T-helper 2 cell (primary cell): ENCODE data around the gene PGRMC2.

Experiments used
- DNase-seq, 5 experiments: peaks; one replicate each; pipeline versions ENCODE4 v3.0.0 to v3.0.0-alpha.2; 2012 to 2022
- total RNA-seq, 2 donors: gene quantifications; one replicate each; lab custom pipeline; 2026; lab: John Stamatoyannopoulos, UW

The PGRMC2 gene, protein sequence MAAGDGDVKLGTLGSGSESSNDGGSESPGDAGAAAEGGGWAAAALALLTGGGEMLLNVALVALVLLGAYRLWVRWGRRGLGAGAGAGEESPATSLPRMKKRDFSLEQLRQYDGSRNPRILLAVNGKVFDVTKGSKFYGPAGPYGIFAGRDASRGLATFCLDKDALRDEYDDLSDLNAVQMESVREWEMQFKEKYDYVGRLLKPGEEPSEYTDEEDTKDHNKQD
- total RNA-seq: 36.2 to 43.0 reads per million in 2 donors

DNA sequence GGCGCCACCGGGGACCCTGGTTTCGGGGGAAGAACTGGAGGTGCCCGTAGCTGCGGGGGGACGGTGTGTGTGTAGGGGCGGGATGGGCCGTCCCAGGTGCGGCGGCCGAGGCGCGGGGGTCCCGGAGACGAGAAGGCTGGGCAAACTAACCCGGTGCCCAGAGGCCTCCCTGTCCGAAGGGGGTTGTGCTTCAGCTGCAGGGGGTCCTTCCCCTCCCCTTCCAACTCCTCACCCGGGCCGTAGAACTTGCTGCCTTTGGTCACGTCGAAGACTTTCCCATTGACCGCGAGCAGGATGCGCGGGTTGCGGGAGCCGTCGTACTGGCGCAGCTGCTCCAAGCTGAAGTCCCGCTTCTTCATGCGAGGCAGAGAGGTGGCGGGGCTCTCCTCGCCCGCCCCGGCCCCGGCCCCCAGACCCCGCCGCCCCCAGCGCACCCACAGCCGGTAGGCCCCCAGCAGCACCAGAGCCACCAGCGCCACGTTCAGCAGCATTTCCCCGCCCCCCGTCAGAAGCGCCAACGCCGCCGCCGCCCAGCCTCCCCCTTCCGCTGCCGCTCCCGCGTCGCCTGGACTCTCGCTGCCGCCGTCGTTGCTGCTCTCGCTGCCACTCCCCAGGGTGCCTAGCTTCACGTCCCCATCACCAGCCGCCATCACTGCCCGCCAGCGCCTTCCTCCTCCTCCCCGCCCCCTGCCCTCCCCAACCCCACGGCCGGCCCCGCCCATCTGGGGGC lies at the start of gene PGRMC2:
Gene PGRMC2, minus strand, starts transcription at position 673 of the 730 bp plus-strand sequence. Its CDS starts 23 bp downstream, at position 650.
- DNase-seq: no peak

DNA sequence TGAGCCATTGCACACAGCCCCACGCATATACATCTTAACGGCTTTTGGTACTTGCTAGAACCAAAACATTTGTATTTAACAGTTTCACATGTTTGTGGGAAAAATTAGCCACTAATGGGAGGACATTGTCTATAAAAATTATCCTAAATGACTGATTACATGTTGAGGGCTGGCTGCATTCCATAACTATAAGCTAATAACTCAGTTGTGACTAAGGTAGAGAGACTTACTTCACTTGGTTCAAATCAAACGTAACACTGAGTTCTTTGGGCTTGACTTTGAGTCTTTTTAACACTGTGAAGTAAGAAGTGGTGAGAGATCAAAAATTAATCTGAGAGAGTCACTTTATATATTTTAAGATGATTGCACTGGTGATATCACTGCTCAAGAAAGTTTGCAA lies 47.9 kb upstream of the PGRMC2 start:
- no peak for DNase-seq

DNA sequence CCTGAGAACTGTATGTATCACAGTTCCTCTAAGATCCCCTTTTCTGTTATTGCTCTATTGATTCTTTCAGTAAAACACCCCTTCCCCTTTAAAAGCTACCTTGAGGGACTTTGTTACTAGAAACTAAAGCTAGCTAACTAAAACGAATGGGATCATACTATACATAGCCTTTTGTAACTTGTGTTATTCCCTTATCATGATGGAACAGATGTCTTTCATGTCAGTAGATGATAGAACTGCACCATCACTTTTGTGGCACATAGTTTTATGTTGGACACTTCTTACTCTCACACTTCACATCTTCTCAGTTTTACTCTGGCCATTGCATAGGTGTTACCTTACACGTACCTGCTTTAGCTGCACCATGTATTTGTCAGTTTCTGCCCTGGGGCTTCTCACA lies 46.6 kb upstream of the PGRMC2 start:
- DNase-seq: no peak

DNA sequence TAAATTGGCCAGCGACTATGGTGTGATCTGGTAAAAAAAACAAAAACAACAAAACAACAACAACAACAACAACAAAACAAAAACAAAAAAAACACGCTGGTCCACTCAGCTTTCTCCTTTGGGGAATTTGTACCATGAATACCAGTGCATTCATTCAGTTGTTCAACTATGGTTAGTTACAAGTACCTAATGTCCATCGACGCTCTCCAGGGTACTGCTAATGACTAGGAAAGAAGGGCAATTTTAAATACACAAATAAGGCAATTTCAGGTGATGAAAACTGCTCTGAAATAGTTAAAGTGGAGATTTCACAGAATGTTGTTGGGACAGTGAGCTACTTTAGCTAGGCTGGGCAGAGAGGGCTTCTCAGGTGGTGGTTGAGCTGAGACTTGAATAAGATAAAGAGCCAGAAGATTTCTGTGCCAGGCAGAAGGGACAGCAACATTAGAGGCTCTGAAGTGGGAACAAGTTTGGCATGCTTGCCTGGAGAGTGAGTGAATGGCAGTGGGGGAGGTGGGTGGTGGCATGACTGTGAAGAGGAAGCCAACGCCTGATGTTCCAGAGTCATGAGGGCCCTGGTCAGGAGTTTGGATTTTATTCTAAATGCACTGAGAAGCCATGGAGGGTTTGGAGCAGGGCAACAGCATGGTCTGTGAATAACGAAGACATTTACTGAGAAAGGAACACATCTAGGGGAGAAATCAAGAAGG lies 45.9 kb upstream of the PGRMC2 start:
- DNase-seq: no peak

DNA sequence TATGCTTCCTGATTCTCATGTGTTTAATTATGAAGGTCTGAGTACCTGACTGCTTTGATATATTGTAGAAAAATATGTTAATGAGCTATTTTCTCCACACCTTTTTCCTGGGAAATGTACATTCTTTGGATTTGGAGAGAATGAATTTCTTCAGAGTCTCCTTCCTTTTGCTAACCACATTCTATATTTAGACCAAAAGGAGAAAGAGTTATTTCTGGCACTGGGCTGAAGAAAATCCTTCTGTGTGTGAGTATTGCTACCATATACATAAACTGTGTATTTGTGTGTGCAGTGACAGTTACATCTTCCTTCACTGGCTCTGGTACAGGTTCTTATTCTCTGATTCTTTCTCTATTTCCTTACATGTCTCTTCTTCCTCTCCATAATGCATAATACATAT lies 44.5 kb upstream of the PGRMC2 start:
- no peak for DNase-seq

DNA sequence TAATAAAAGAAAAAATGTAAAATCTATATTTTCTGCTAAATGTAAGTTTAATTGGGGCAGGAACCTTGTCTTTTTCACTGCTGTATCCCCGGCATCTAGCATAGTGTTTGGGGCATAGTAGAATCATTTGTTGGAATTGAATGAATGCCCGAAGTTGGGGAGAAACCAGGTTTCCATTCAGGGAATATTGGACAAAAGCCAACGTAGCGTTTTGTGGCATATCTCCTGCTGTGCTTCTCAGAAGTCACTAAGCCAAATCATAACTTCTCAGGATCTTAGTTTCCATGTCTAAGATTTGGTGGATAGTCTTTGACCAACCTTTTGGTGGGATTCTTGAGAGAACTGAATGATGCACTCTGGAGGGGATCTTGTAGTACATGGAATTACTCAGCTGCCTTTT lies 42.0 kb upstream of the PGRMC2 start:
- DNase-seq: no peak

DNA sequence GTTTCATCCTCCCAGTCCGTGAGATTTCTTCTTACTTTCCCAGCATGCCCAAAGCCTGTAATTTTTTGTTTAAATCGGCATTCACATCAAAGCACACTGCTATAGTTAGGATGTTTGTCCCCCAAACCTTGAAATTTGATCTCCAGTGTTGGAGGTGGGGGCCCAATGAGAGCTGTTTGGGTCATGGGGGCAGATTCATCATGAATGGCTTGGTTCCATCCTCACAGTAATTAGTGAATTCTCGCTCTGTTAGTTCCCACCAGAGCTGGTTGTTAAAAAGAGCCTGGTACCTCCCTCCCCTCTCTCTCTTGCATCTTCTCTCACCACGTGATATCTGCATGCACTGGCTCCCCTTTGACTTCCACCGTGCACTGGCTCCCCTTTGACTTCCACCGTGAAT lies 40.5 kb upstream of the PGRMC2 start:
- DNase-seq: no peak

DNA sequence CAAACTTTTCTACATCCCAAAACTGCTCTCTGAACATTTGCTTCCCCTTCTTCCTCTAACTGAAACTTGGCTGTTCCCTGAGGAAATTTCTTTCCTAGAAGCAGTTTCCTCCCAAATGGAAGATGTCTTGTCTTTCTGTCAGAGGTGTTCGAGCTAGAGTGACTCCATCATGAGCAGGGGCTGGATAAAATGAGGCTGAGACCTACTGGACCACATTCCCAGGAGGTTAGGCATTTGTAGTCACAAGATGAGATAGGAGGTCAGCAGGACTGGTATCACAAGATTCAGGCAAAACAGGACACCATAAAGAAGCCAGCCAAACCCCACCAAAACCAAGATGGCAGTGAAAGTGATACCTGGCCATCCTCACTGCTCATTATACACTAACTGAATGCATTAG lies 35.8 kb upstream of the PGRMC2 start:
- no peak for DNase-seq

DNA sequence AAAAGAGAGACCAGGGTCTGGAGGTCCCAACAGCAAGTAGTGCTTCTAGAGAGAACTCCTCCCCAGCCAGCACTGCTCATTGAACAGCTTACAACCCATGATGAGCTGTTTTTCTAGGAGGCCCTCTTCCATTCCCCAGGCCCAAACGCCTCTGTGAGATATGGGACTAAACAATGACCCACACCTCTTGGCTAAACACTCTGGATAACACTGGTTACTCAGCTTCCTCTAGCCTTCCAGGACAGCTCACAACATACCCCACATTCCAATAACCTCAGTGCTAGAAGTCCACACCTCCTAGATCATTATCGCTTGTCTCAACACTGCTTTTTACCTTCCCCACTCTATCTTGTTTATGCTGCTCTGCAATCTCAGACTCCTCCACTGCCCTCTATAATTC lies 35.4 kb upstream of the PGRMC2 start:
- DNase-seq: no peak

DNA sequence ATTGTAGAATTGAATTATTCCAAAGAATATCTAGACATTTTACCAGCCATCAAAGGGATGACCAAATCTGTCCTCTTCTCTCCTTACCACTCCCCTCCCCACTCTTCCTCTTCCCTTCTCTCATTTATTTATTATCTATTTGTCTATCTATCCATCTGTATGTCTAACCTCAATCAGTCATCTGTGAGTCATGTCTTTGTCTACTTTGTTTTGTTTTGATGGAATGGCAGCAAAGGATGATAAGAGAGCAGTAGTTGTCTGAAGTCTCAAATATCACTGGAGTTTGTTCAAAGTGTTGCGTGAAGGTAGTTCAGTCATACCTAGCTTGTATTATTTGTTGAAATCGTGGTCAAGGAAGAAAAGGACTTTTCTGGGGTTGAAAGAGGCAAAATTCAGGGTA lies 34.7 kb upstream of the PGRMC2 start:
- no peak for DNase-seq

DNA sequence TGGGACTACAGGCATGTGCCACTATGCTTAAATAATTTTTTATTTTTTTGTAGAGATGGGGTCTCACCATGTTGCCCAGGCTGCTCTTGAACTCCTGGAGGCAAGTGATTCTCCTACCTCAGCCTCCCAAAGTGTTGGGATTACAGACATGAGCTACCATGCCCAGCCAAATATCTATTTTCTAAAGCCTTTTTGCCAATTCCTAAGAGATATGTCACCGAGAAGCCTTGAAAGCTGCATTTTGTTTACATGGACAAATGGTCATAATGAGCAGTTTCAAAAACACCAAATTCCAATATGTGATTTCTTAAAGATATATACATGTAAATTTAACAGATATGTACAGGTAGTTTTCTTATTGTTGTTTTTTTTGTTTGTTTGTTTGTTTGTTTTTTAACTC lies 33.0 kb upstream of the PGRMC2 start:
- DNase-seq: no peak

DNA sequence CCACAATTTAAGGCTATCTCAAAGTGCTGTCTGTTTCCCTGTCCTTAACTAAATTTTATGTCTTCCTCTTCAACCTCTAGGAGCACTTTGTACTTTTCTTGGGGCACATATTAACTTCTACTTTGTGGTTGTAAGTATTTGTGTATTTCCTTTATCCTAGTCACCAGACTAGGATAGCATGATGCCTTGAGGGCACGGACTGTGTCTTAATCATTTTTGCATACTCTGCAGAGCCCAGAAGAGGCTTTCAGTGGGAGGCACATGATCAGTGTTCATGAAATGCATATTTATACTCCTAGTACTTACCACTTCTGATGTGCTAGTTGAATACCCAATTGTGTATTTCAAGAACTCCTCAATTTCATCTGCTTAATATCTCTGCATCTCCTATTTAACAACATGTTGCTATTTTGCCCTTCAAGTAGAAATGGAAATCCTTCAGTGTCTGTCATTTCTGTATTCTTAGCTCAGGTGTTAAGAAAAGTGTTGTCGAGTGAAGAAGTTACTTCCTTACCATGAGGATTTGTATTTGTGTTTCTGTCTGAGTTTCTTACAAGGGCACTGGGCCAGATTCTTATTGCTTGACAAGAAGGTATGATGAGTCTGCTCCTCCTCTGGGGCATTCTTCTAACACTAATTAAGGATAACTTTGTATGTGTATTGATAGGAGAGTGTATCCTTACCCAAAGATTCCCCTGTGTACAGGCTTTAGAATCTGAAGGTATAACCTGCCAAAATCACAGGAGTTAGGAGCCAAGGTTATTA lies 28.3 kb upstream of the PGRMC2 start:
- DNase-seq: no peak

DNA sequence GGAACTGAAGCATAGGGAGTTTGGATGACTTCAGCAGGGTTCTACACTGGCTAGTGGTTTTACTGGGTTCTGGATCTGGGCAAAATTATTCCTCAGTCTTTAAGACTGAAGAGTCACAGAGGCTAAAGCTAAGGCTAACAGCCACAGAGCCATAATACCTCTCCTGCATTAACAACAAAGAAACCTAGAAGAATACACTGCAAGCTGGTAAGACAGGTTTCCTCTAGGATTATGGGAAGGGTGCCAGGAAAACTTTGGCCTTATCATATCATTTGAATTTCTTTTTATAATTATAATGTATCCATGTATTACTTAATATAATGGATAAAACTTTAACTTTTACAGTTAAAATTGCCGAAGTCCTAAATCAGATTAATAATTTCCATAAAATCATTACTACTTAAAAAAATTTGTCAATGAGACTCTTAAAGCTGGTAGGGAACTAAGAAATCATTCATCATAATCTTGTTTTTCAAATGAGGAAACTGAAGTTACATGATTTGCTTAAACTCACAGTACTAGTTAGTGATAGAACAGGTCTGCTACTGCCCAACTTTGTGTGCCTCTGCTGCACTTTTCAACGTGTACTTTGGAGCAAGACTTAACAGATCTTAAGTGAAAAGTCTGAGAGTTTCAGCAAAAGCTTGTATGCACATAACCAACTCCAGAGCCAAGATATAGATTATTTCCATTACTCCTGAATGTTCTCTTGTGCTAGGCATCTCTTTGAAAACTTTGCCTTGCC lies 24.2 kb upstream of the PGRMC2 start:
- no peak for DNase-seq

DNA sequence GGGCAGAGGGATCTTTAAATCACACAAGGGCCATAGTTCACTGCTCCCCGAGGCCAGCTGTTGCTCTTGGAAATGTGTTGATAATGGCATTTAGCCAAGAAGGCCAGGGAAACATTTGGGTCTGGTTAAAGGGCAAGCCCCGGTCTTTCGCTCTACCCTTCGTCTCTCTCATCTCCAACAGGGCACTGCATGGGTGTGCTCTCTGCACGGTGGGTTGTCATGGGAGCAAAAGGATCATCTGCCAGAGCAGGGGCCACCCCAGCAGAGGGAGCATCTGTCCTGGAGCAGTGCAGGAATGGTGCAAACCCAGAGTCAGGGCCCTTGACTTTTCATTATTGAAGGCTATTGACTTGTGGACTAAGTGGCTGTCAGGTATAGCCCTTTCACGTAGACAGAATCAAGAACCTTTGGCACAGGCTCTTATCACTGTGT lies 22.7 kb upstream of the PGRMC2 start:
- no peak for DNase-seq

DNA sequence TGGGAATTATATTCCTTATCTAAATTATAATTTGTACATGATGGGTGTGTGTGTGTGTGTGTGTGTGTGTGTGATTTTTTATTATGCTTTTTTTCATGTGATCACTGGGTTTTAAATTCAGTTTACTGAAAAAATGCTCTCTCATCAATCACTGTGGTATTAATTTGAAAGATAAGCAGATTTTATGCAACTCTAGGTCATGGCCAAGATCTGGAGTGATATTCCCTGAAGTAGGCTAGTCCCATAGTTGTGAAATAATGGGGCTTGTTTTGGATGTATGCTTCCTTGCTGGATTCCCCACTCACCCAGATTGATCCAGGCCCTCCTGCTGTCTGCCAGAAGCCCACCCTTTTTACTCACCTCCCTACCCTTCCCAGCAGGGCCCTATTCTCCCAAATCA lies 22.0 kb upstream of the PGRMC2 start:
- no peak for DNase-seq

DNA sequence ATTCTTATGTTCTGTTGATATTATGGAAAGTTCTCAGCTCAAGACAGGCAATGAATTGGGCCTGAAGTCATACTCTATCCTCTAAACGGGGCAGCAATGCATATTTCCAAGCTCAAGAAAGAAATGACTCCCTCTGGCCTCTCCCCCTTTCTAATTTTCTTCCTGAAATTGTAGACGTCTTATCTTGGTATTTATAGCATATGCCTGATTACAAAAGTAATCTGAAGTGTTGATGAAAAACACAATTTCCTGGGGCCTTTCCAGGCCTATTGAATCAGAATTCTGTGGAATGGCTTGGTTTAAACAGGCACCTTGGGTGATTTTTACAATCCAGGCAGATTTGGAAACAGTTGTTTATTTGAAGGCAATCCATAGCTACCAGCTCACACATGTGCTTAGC lies 21.4 kb upstream of the PGRMC2 start:
- DNase-seq: no peak

DNA sequence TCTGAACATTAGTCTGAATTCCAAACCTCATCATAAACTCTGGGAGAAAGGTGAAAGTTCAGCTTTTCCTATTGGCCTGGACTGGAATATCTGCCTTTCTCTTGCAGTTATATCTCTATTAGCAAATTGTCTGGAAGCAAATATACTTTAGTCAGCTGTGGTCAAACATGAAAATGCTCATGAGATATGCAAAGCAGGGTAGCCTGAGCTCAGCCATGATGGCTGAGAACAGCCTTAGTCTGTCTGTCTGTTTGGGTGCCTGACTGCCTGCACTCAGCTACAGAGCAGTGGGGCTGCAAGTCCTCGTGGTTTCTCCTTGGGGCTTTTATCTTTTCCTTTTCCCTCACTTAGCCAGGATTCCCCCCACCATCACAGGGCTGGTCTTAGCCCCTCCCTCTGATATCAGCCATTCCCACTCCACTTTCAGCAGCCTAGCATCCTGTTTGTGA lies 19.5 kb upstream of the PGRMC2 start:
- DNase-seq: no peak

DNA sequence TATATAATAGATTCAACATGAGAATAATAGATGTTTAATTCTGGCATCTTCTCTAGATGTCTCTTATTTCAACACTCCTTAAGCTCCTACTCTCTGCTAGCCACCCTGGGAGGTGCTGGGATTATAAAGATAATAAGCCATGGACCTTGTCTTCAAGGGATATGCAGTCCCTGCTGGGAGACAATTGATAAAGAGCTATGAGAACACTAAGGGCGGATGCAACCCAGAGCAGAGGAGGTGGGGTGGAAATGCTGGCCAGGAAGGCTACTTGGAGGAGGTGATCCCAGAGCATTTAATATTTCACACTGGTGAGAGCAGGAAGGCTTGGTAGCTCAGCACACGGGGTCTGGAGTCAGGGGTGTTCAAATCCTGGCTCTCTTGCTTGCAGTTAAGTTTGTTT lies 18.3 kb upstream of the PGRMC2 start:
- DNase-seq: no peak

DNA sequence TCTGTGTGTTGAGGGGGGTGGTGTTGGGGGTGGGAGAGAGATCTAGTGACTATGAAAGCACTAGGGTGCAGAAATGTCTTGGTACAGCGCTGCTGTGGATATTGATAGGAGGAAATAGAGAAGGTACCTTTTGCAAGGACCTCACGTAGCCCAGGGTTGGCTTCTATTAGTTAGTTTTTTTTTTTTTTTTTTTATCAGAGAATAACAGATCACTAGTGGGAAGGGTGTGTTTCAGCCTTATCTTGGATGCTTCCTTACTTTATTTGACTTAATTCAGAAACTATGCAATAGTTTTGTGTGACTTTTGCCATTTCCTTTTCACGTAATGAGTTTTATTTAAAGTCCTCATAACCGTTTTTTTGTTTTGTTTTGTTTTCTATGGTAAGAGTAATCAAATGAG lies 16.4 kb upstream of the PGRMC2 start:
- no peak for DNase-seq

DNA sequence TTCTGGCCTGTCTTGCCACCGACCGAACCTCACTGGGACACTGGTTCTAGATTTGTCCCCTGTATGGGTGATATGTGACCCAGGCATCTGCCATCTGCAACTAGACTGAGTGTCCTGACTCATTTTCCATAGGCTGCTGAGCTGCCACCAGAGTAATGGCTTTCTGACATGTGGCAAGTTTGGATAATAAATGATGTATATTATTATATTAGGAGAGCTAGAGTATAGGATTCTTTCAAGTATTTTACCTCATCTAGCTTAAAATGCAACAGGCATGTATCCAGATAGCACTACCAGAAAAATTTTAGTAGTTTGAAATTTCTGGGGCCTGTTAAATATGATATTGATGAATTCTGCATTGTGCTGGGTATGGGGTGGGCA lies 15.8 kb upstream of the PGRMC2 start:
- DNase-seq: no peak

DNA sequence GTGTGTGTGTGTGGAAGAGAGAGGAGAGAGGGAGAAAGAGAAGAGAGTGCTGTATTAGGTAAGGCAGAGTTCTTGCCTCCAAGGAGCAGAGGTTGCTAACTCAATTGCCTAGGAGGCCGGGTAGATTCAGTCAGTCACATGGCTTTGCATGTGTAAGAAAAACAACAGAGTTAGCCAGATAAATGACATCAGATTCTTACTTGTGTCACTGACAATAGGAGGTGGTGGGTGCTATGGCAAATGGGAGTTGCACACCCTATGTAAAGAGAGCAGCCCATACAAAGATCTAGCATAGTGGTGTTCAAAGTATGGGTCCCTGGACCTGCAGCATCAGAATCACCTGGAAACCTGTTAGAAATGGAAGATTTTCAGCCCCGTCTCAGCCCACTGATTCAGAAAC lies 14.4 kb upstream of the PGRMC2 start:
- no peak for DNase-seq

DNA sequence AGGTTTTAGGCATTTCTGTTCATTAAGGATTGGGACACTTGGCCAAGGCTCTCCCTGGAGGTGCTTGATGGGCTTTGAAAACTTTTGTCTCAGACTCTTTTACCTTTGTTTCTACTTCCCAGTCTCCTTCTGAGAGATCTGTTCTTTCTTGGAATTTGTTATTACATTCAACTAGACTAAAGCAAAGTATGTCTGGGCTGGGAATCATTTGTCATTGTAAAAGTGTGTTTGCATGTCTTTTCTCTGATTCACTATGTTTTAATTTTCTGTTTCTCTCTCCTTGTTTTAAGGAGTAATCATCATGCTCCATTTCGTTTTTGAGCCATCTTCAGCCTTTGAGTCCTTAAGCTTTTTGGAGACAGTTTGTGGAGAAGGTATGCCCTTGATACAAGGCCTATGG lies 12.2 kb upstream of the PGRMC2 start:
- no peak for DNase-seq
